IMR-90 (cell line): ENCODE data around the gene ACAD10. TPM values are rescaled to one million over a fixed set of nuclear protein-coding genes. Genes with fewer than 3 reads are reported as not detected.

Experiments used
- ATAC-seq: fragments of 200-7000 bp; cut with Tn5 transposase; 2 replicates; pipeline ENCODE4 v1.9.1; 2020; ENCODE audit warnings: low read depth, mild to moderate bottlenecking, moderate library complexity
- BruUV-seq: library from RNA; stranded (reverse); fragments of 400-500 nt; replicated peaks from 2 replicates; lab custom pipeline; 2021; lab: Mats Ljungman, UMichigan
- CTCF ChIA-PET: fragments of 300-600 bp; formaldehyde crosslinking; extraction: SDS; loops from one replicate; lab custom pipeline; 2021; ENCODE audit warnings: antibody characterized with exemption; lab: Yijun Ruan, JAX
- POLR2A ChIA-PET: fragments of 300-600 bp; sonication (Branson Sonifier 250); formaldehyde crosslinking; loops from one replicate; lab custom pipeline; 2022; ENCODE audit warnings: antibody characterized with exemption; ENCODE audit not compliant: unreplicated experiment; lab: Charles Lee
- DNase-seq: peaks from one replicate; pipeline ENCODE4 v3.0.0; 2013
- H2AFZ ChIP-seq: replicated peaks from 2 replicates; pipeline ENCODE3; 2013; ENCODE audit warnings: low read length, mild to moderate bottlenecking; ENCODE audit not compliant: poor library complexity
- H2AK5ac ChIP-seq: 2 replicates; pipeline ENCODE4 v1.6.1; 2013; ENCODE audit warnings: low read depth, low read length, inconsistent platforms
- H2AK9ac ChIP-seq: replicated peaks from 2 replicates; pipeline ENCODE3; 2013; ENCODE audit warnings: mild to moderate bottlenecking, low read depth, low read length, moderate library complexity; ENCODE audit not compliant: poor library complexity
- H2BK120ac ChIP-seq: 2 replicates; pipeline ENCODE4 v1.6.1; 2013; ENCODE audit warnings: low read depth, low read length, inconsistent platforms
- H2BK15ac ChIP-seq: 3 replicates; pipeline ENCODE4 v1.6.1; 2013; ENCODE audit warnings: low read depth, low read length, inconsistent platforms
- H2BK20ac ChIP-seq: 2 replicates; pipeline ENCODE4 v1.6.1; 2013; ENCODE audit warnings: low read depth, mild to moderate bottlenecking, inconsistent platforms, low read length, moderate library complexity
- H2BK5ac ChIP-seq: 2 replicates; pipeline ENCODE4 v1.6.1; 2013; ENCODE audit warnings: mild to moderate bottlenecking, low read depth, low read length, inconsistent platforms; ENCODE audit not compliant: poor library complexity, severe bottlenecking
- H3K14ac ChIP-seq: replicated peaks from 2 replicates; pipeline ENCODE4 v1.6.1; 2013; ENCODE audit warnings: low read depth, low read length, inconsistent platforms
- H3K18ac ChIP-seq: 2 replicates; pipeline ENCODE4 v1.6.1; 2013; ENCODE audit warnings: low read depth, low read length, control low read depth
- H3K23ac ChIP-seq: 2 replicates; pipeline ENCODE4 v1.6.1; 2013; ENCODE audit warnings: low read depth, low read length, inconsistent platforms
- H3K27ac ChIP-seq: 2 replicates; pipeline ENCODE4 v1.5.1; 2013; ENCODE audit warnings: mild to moderate bottlenecking, control low read depth, low read length; ENCODE audit not compliant: insufficient read depth
- H3K27me3 ChIP-seq: 2 replicates; pipeline ENCODE4 v1.6.1; 2013; ENCODE audit warnings: low read length; ENCODE audit not compliant: control insufficient read depth, insufficient read depth
- H3K36me3 ChIP-seq: 2 replicates; pipeline ENCODE4 v1.6.1; 2013; ENCODE audit warnings: low read length, mixed read lengths; ENCODE audit not compliant: control insufficient read depth, insufficient read depth
- H3K4ac ChIP-seq: 2 replicates; pipeline ENCODE4 v1.6.1; 2013; ENCODE audit warnings: low read depth, low read length, inconsistent platforms
- H3K4me1 ChIP-seq: 2 replicates; pipeline ENCODE4 v1.6.1; 2013; ENCODE audit warnings: low read length, mixed read lengths; ENCODE audit not compliant: control insufficient read depth, insufficient read depth
- H3K4me2 ChIP-seq: 2 replicates; pipeline ENCODE4 v1.6.1; 2013; ENCODE audit warnings: low read depth, mild to moderate bottlenecking, control low read depth, low read length, moderate library complexity
- H3K4me3 ChIP-seq: 2 replicates; pipeline ENCODE4 v1.5.1; 2013; ENCODE audit warnings: low read depth, mild to moderate bottlenecking, control low read depth, low read length, moderate library complexity; ENCODE audit not compliant: insufficient read depth
- H3K56ac ChIP-seq: 2 replicates; pipeline ENCODE4 v1.6.1; 2013; ENCODE audit warnings: low read length, inconsistent platforms; ENCODE audit not compliant: insufficient read depth; ENCODE audit errors: extremely low read depth
- H3K79me1 ChIP-seq, 2 experiments: 2 replicates each; pipeline ENCODE4 v1.6.1; 2013; ENCODE audit warnings: low read length in 2 of 2, inconsistent platforms in 1 of 2, low read depth in 1 of 2
- H3K9ac ChIP-seq: 2 replicates; pipeline ENCODE4 v1.6.1; 2013; ENCODE audit warnings: low read depth, low read length, control low read depth
- H3K9me1 ChIP-seq: 2 replicates; pipeline ENCODE4 v1.6.1; 2013; ENCODE audit warnings: low read length, inconsistent platforms; ENCODE audit not compliant: insufficient read depth
- H3K9me3 ChIP-seq: 2 replicates; pipeline ENCODE4 v1.6.1; 2013; ENCODE audit warnings: low read length; ENCODE audit not compliant: control insufficient read depth, insufficient read depth
- H4K20me1 ChIP-seq: 2 replicates; pipeline ENCODE4 v1.6.1; 2013; ENCODE audit warnings: low read length, inconsistent platforms; ENCODE audit not compliant: insufficient read depth
- H4K5ac ChIP-seq: 2 replicates; pipeline ENCODE4 v1.6.1; 2013; ENCODE audit warnings: mild to moderate bottlenecking, low read depth, low read length, control low read depth
- H4K8ac ChIP-seq, 2 experiments: 2 replicates each; pipeline ENCODE4 v1.6.1; 2013; ENCODE audit warnings: low read depth in 2 of 2, low read length in 2 of 2, control low read depth in 1 of 2, inconsistent platforms in 1 of 2
- H4K91ac ChIP-seq: 2 replicates; pipeline ENCODE4 v1.6.1; 2013; ENCODE audit warnings: low read depth, low read length, inconsistent platforms; ENCODE audit not compliant: insufficient read depth
- BHLHE40 ChIP-seq: fragments of 150-350 bp; IDR thresholded peaks from 2 replicates; pipeline ENCODE4 v1.6.1; 2016; ENCODE audit warnings: mild to moderate bottlenecking, low read depth, low read length
- CHD1 ChIP-seq: IDR thresholded peaks from 2 replicates; pipeline ENCODE4 v1.6.1; 2012; ENCODE audit warnings: low read depth, low read length, improper control_type of control experiment
- CTCF ChIP-seq: conservative IDR thresholded peaks from 2 replicates; pipeline ENCODE4 v1.5.1; 2012; ENCODE audit warnings: mild to moderate bottlenecking, low read depth, low read length, improper control_type of control experiment
- ELK1 ChIP-seq: fragments of 150-350 bp; IDR thresholded peaks from 2 replicates; pipeline ENCODE4 v1.6.1; 2016; ENCODE audit warnings: low read depth, mild to moderate bottlenecking, low read length, moderate library complexity, borderline replicate concordance
- FOS ChIP-seq: fragments of 150-350 bp; IDR thresholded peaks from 2 replicates; pipeline ENCODE4 v1.6.1; 2016; ENCODE audit warnings: low read depth, low read length
- MAZ ChIP-seq: IDR thresholded peaks from 2 replicates; pipeline ENCODE4 v1.6.1; 2012; ENCODE audit warnings: low read depth, mild to moderate bottlenecking, low read length, improper control_type of control experiment, moderate library complexity, borderline replicate concordance
- MXI1 ChIP-seq: IDR thresholded peaks from 2 replicates; pipeline ENCODE4 v1.6.1; 2012; ENCODE audit warnings: low read depth, mild to moderate bottlenecking, low read length, moderate library complexity, borderline replicate concordance
- NFE2L2 ChIP-seq: fragments of 150-350 bp; IDR thresholded peaks from 2 replicates; pipeline ENCODE4 v1.6.1; 2016; ENCODE audit warnings: low read depth, mild to moderate bottlenecking, low read length
- POLR2A ChIP-seq: IDR thresholded peaks from 2 replicates; pipeline ENCODE4 v1.6.1; 2012; ENCODE audit warnings: mild to moderate bottlenecking, low read depth, low read length
- RAD21 ChIP-seq: IDR thresholded peaks from 2 replicates; pipeline ENCODE4 v1.6.1; 2012; ENCODE audit warnings: low read length, improper control_type of control experiment
- RFX5 ChIP-seq: IDR thresholded peaks from 2 replicates; pipeline ENCODE4 v1.8.0; 2012; ENCODE audit warnings: low read depth, mild to moderate bottlenecking, low read length, moderate library complexity
- SMC3 ChIP-seq: fragments of 150-350 bp; IDR thresholded peaks from 2 replicates; pipeline ENCODE4 v1.6.1; 2016; ENCODE audit warnings: low read depth, mild to moderate bottlenecking, antibody characterized with exemption, low read length, moderate library complexity
- USF2 ChIP-seq: fragments of 150-350 bp; IDR thresholded peaks from 2 replicates; pipeline ENCODE4 v1.6.1; 2017; ENCODE audit warnings: mild to moderate bottlenecking, antibody characterized with exemption, low read length, low read depth
- WGBS, 2 experiments: methylation state at CpG; one replicate each; pipeline versions ENCODE4 v1.1.5 to v1.1.7; 2013; ENCODE audit warnings: missing lambda C conversion rate in 2 of 2; ENCODE audit not compliant: insufficient read length in 1 of 2; ENCODE audit errors: extremely low coverage in 2 of 2; 5-methylcytosine and 5-hydroxymethylcytosine counted together
- dilution Hi-C: fragments of 300-500 bp; cut with HindIII; formaldehyde crosslinking; loops from one replicate; pipeline ENCODE4 v1.14.3; 2018; ENCODE audit warnings: low sequenced_read_pairs; ENCODE audit not compliant: unreplicated experiment
- in situ Hi-C: fragments of 300-500 bp; cut with MboI; formaldehyde crosslinking; loops from 3 replicates; pipeline ENCODE4 v1.14.3; 2019; ENCODE audit warnings: low sequenced_read_pairs, inconsistent platforms, mixed read lengths
- intact Hi-C: fragments of 100-400 bp; cut with micrococcal nuclease; formaldehyde crosslinking; loops from 2 replicates; pipeline ENCODE4 v1.10.0; 2022
- polyA plus RNA-seq, 3 experiments: library from polyadenylated mRNA; depleted of rRNA; stranded (reverse); fragments of >200 nt; gene quantifications; 2 replicates each; pipeline ENCODE4 v1.2.3, GENCODE V29; 2012; ENCODE audit warnings: low replicate concordance in 1 of 3
- total RNA-seq: library from RNA; depleted of rRNA; stranded (reverse); fragments of >200 nt; gene quantifications from 2 replicates; pipeline ENCODE4 v1.2.3, GENCODE V29; 2012

The ACAD10 gene
- total and polyA plus RNA-seq, 2 of the 4 experiments (the other 2 are of a cell fraction): 12.4 to 21.0 TPM

- no peak for TF ChIP-seq MXI1
- no peak for TF ChIP-seq RFX5
- no peak for TF ChIP-seq NFE2L2
- no peak for TF ChIP-seq POLR2A
- no peak for TF ChIP-seq MAZ
Observed at GRCh38 chr12:111758120-111758561, 72.3 kb downstream of the ACAD10 start (continued).

- H2BK15ac ChIP-seq: no peak overlapping the region
- no peaks in the 10 kb centered on the region for H4K20me1 ChIP-seq
- TF ChIP-seq RAD21 (no peak), MAZ (no peak), CHD1 (no peak), NFE2L2 (no peak), CTCF (no peak), BHLHE40 (no peak), ELK1 (no peak), SMC3 (no peak), FOS (no peak), RFX5 (no peak), MXI1 (no peak), USF2 (no peak), POLR2A (no peak)
Observed at GRCh38 chr12:111759271-111759670, 73.4 kb downstream of the ACAD10 start.

More at GRCh38 chr12:111759271-111759670, 73.4 kb downstream of the ACAD10 start:
- dilution Hi-C loops: no loop called here
- Histone ChIP-seq H3K9ac (no peak overlapping the region), H3K27ac (no peak overlapping the region), H2AFZ (no peak overlapping the region), H4K8ac (no peak overlapping the region), H3K4me2 (no peak overlapping the region), H2BK5ac (no peak overlapping the region), H3K14ac (no peak overlapping the region), H3K4me3 (no peak overlapping the region), H3K27me3 (no peaks in the 10 kb centered on the region), H2BK20ac (no peak overlapping the region), H3K9me1 (no peaks in the 10 kb centered on the region), H2AK5ac (no peak overlapping the region), H3K56ac (no peak overlapping the region), H4K91ac (no peak overlapping the region), H3K36me3 (peaks cover 16% of the 10 kb centered on the region), H4K5ac (no peak overlapping the region), H3K4ac (no peak overlapping the region), H3K18ac (no peak overlapping the region), H2AK9ac (no peak overlapping the region), H3K4me1 (peaks cover 14% of the 10 kb centered on the region; the same call in 1 of the 2 replicates), H3K9me3 (no peaks in the 10 kb centered on the region), H3K23ac (no peak overlapping the region), H2BK120ac (no peak overlapping the region), H3K79me1 (no peaks in the 10 kb centered on the region)
- WGBS, 2 experiments: 81% methylated on average over 3 of the region's 7 CpGs; no CpG with 5 or more reads in 1 of the 2 experiments
- DNase-seq (no peak), ATAC-seq (no peak)
- intact Hi-C loops: no loop called here
- POLR2A ChIA-PET: no interaction called here
- BruUV-seq: no TSS peak
- CTCF ChIA-PET: interaction anchor here (0.6 kb wide), 1 partner anchor 166 kb away, joined by 3 read pairs; no protein-coding TSS in a partner anchor
- in situ Hi-C loops: loop anchor here (5.0 kb wide), 1 partner anchor 53 kb away; no protein-coding TSS in a partner anchor
